ENCODE results near the gene SLC9A5. TPM values are rescaled to one million over a fixed set of nuclear protein-coding genes. Genes with fewer than 3 reads are reported as not detected.

The SLC9A5 gene
- total RNA-seq, 1 donor from 2014 or later, result 2.5 TPM

- ATAC-seq (ENCODE audit: low read depth) (no peak), DNase-seq (no peak)
- Mint-ChIP-seq H3K27ac (no peak overlapping the region), H3K9me3 (no peaks in the 10 kb centered on the region), H3K27me3 (no peaks in the 10 kb centered on the region), H3K4me1 (peaks cover 27% of the 10 kb centered on the region), H3K36me3 (ENCODE audit: low read depth) (peaks cover 61% of the 10 kb centered on the region), H3K4me3 (no peak overlapping the region)
- intact Hi-C loops (cut with micrococcal nuclease), result no loop called here
- no peak for TF ChIP-seq CTCF (IDR thresholded peaks at IDR 0.05)
- ChIA-PET POLR2A (interaction anchor here (0.7 to 5.1 kb wide), 2 partner anchors 16 to 488 kb away, joined by 3 to 120 read pairs; partner anchors contain the start of genes FHOD1 and SLC9A5), CTCF (interaction anchor here (0.6 kb wide), 1 partner anchor 255 kb away, joined by 5 read pairs; no protein-coding TSS in a partner anchor)
Measured at GRCh38 chr16:67229906-67230808, 18.6 kb upstream of the SLC9A5 start.

- H3K27me3 Mint-ChIP-seq, result no peaks in the 10 kb centered on the region
- peaks cover 64% of the 10 kb centered on the region for H3K36me3 Mint-ChIP-seq (ENCODE audit: low read depth)
- POLR2A ChIA-PET, result interaction anchor here (1.6 to 2.0 kb wide), 3 partner anchors 11 to 17 kb away, joined by 3 to 6 read pairs (median 4); partner anchors contain the start of gene SLC9A5
- intact Hi-C loops (cut with micrococcal nuclease), result no loop called here
- ATAC-seq (ENCODE audit: low read depth) (no peak), DNase-seq (no peak)
- no peaks in the 10 kb centered on the region for H3K9me3 Mint-ChIP-seq
- CTCF ChIA-PET, result interaction anchor here (0.6 kb wide), 1 partner anchor 255 kb away, joined by 5 read pairs; no protein-coding TSS in a partner anchor
- no peak overlapping the region for H3K4me3 Mint-ChIP-seq
- no peak overlapping the region for H3K27ac Mint-ChIP-seq
- no peak for TF ChIP-seq CTCF (IDR thresholded peaks at IDR 0.05)
- H3K4me1 Mint-ChIP-seq, result peaks cover 22% of the 10 kb centered on the region
Measured at GRCh38 chr16:67230809-67231660, 17.7 kb upstream of the SLC9A5 start.

- Mint-ChIP-seq H3K27me3 (no peaks in the 10 kb centered on the region), H3K9me3 (no peaks in the 10 kb centered on the region), H3K27ac (no peak overlapping the region), H3K4me3 (no peak overlapping the region), H3K36me3 (ENCODE audit: low read depth) (peaks cover 69% of the 10 kb centered on the region), H3K4me1 (peaks cover 1% of the 10 kb centered on the region)
- DNase-seq, result no peak
- CTCF ChIA-PET, result interaction anchor here (1.2 kb wide), 1 partner anchor 11 kb away, joined by 3 read pairs; no protein-coding TSS in a partner anchor
- ATAC-seq (ENCODE audit: low read depth), result no peak
- POLR2A ChIA-PET, result interaction anchor here (0.6 to 1.4 kb wide), 2 partner anchors 11 to 570 kb away, joined by 3 to 6 read pairs; no protein-coding TSS in a partner anchor
- TF ChIP-seq CTCF (IDR thresholded peaks at IDR 0.05), result no peak
- intact Hi-C loops (cut with micrococcal nuclease), result no loop called here
Measured at GRCh38 chr16:67233596-67233995, 15.2 kb upstream of the SLC9A5 start.

GRCh38 chr16:67234180-67234597, 14.6 kb upstream of the SLC9A5 start:
- no peak for ATAC-seq (ENCODE audit: low read depth)
- intact Hi-C loops (cut with micrococcal nuclease), result no loop called here
- Mint-ChIP-seq H3K9me3 (no peaks in the 10 kb centered on the region), H3K4me3 (no peak overlapping the region), H3K27ac (no peak overlapping the region), H3K27me3 (no peaks in the 10 kb centered on the region), H3K4me1 (no peaks in the 10 kb centered on the region), H3K36me3 (ENCODE audit: low read depth) (peaks cover 68% of the 10 kb centered on the region)
- POLR2A ChIA-PET, result interaction anchor here (1.4 kb wide), 1 partner anchor 11 kb away, joined by 3 read pairs; no protein-coding TSS in a partner anchor
- DNase-seq, result no peak
- TF ChIP-seq CTCF (IDR thresholded peaks at IDR 0.05), result no peak
- CTCF ChIA-PET, result no interaction called here
